SU-DHL-6 (cell line): Measurements from ENCODE around the gene RPS14.

Experiments used
- H2AFZ ChIP-seq: fragments of 200-600 bp; sonication (generic); 2 replicates; pipeline ENCODE4 v1.6.1; 2014; ENCODE audit warnings: low read depth, mild to moderate bottlenecking, moderate library complexity, mixed read lengths, antibody characterized with exemption, low read length; ENCODE audit not compliant: severe bottlenecking
- H3F3A ChIP-seq: fragments of 200-600 bp; shearing (Covaris generic); 2 replicates; pipeline ENCODE4 v1.6.0; 2016; ENCODE audit warnings: antibody characterized with exemption, mild to moderate bottlenecking; ENCODE audit not compliant: insufficient read depth
- H3K27ac ChIP-seq: fragments of 200-600 bp; sonication (generic); 2 replicates; pipeline ENCODE4 v1.5.1; 2016; ENCODE audit warnings: low read depth, mild to moderate bottlenecking, low read length, moderate library complexity, mixed read lengths
- H3K27me3 ChIP-seq: fragments of 200-600 bp; sonication (generic), shearing (Covaris generic); 2 replicates; pipeline ENCODE4 v1.6.0; 2014; ENCODE audit warnings: mild to moderate bottlenecking, low read length
- H3K36me3 ChIP-seq: fragments of 200-600 bp; sonication (generic); 2 replicates; pipeline ENCODE4 v1.6.1; 2014; ENCODE audit warnings: mild to moderate bottlenecking, low read length, mixed read lengths
- H3K4me2 ChIP-seq: fragments of 300-600, 200-600 bp; shearing (Covaris generic), sonication (generic); 2 replicates; pipeline ENCODE4 v1.6.0; 2014; ENCODE audit warnings: low read length, low read depth, mild to moderate bottlenecking; ENCODE audit not compliant: poor library complexity, severe bottlenecking
- H3K4me3 ChIP-seq: fragments of 200-600 bp; sonication (generic); 2 replicates; pipeline ENCODE4 v1.5.1; 2014; ENCODE audit warnings: antibody characterized with exemption, low read length, mild to moderate bottlenecking, mixed read lengths; ENCODE audit not compliant: insufficient read depth, poor library complexity, severe bottlenecking
- H3K79me2 ChIP-seq: fragments of 200-600 bp; sonication (generic); 2 replicates; pipeline ENCODE4 v1.6.1; 2014; ENCODE audit warnings: mild to moderate bottlenecking, low read length, moderate library complexity; ENCODE audit not compliant: insufficient read depth
- H3K9ac ChIP-seq: fragments of 200-600 bp; sonication (generic); 2 replicates; pipeline ENCODE4 v1.7.0; 2014; ENCODE audit warnings: mild to moderate bottlenecking, low read length
- H3K9me2 ChIP-seq: fragments of 200-600 bp; sonication (generic); replicated peaks from 2 replicates; pipeline ENCODE4 v1.6.1; 2014; ENCODE audit warnings: low read length; ENCODE audit not compliant: insufficient read depth
- H3K9me3 ChIP-seq: fragments of 200-600 bp; sonication (generic); 2 replicates; pipeline ENCODE4 v1.6.1; 2014; ENCODE audit warnings: low read length, mixed read lengths; ENCODE audit not compliant: insufficient read depth
- H4K20me1 ChIP-seq: fragments of 200-600 bp; sonication (generic); 2 replicates; pipeline ENCODE4 v1.6.1; 2014; ENCODE audit warnings: low read depth, mild to moderate bottlenecking, antibody characterized with exemption, low read length, moderate library complexity, mixed read lengths
- CTCF ChIP-seq: fragments of 200-600 bp; sonication (generic); IDR thresholded peaks from one replicate; pipeline ENCODE4 v1.5.1; 2017; ENCODE audit warnings: antibody characterized with exemption, mild to moderate bottlenecking, low read length, moderate library complexity; ENCODE audit not compliant: insufficient read depth, poor library complexity, severe bottlenecking
- EZH2phosphoT487 ChIP-seq: fragments of 200-600 bp; sonication (generic), shearing (Covaris generic); conservative IDR thresholded peaks from 2 replicates; pipeline ENCODE4 v1.6.1; 2018; ENCODE audit warnings: mild to moderate bottlenecking, antibody characterized with exemption, low read length, moderate library complexity, mixed read lengths

RPS14 gene

GRCh38 chr5:150497989-150498317, 48.4 kb upstream of the RPS14 start:
- H3K4me2 ChIP-seq: no peak overlapping the region
- H4K20me1 ChIP-seq: no peaks in the 10 kb centered on the region
- no peaks in the 10 kb centered on the region for H3K36me3 ChIP-seq
- no peaks in the 10 kb centered on the region for H3K9me3 ChIP-seq
- H3K4me3 ChIP-seq: no peak overlapping the region
- no peaks in the 10 kb centered on the region for H3K27me3 ChIP-seq
- H3K27ac ChIP-seq: no peak overlapping the region
- H2AFZ ChIP-seq: no peak overlapping the region
- no peak for TF ChIP-seq CTCF
- no peak for TF ChIP-seq EZH2phosphoT487
- H3K79me2 ChIP-seq: no peaks in the 10 kb centered on the region
- no peaks in the 10 kb centered on the region for H3K9me2 ChIP-seq
- no peak overlapping the region for H3K9ac ChIP-seq
- no peaks in the 10 kb centered on the region for H3F3A ChIP-seq

- Histone ChIP-seq H3K27ac (no peak overlapping the region), H3K4me3 (no peak overlapping the region), H3K9me2 (no peaks in the 10 kb centered on the region), H3K9ac (no peak overlapping the region), H3F3A (no peaks in the 10 kb centered on the region), H3K79me2 (no peaks in the 10 kb centered on the region), H3K36me3 (no peaks in the 10 kb centered on the region), H3K9me3 (no peaks in the 10 kb centered on the region), H3K4me2 (no peak overlapping the region), H2AFZ (no peak overlapping the region), H3K27me3 (no peaks in the 10 kb centered on the region), H4K20me1 (no peaks in the 10 kb centered on the region)
- TF ChIP-seq CTCF (no peak), EZH2phosphoT487 (no peak)
These were observed 47.9 kb upstream of the RPS14 start for GRCh38 chr5:150497274-150497988.

- no peak overlapping the region for H3K4me2 ChIP-seq
- no peaks in the 10 kb centered on the region for H3K79me2 ChIP-seq
- H3K9ac ChIP-seq: no peak overlapping the region
- H3K9me2 ChIP-seq: no peaks in the 10 kb centered on the region
- no peaks in the 10 kb centered on the region for H3F3A ChIP-seq
- no peak overlapping the region for H2AFZ ChIP-seq
- no peaks in the 10 kb centered on the region for H3K36me3 ChIP-seq
- no peak for TF ChIP-seq EZH2phosphoT487
- TF ChIP-seq CTCF: no peak
- H3K4me3 ChIP-seq: no peak overlapping the region
- H4K20me1 ChIP-seq: no peaks in the 10 kb centered on the region
- no peaks in the 10 kb centered on the region for H3K9me3 ChIP-seq
- H3K27ac ChIP-seq: no peak overlapping the region
- H3K27me3 ChIP-seq: no peaks in the 10 kb centered on the region
These were observed 47.0 kb upstream of the RPS14 start for GRCh38 chr5:150496534-150496933.
